HG03342 (cell line): ENCODE data around the gene RASGEF1C.

Experiments used
- ATAC-seq: cut with Tn5 transposase; IDR thresholded peaks from one replicate; pipeline ENCODE4 v1.9.1; 2021; ENCODE audit warnings: mild to moderate bottlenecking, moderate library complexity; ENCODE audit not compliant: unreplicated experiment

RASGEF1C gene

DNA sequence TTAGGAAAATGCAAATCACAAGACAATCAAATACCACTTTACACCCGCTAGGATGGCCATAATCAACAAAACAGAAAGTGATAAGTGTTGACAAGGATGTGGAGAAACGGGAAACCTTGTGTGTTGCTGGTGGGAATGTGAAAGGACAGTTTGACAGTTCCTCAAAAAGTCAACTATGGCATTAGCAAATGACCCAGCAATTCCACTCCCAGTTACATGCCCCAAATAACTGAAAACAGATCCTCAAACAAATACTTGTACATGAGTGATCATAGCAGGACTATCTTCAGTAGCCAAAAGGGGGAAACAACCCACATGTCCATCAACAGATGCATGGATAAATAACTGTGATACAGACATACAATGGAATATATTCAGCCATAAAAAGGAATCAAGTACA is 21.2 kb downstream of the RASGEF1C start:
- ATAC-seq = no peak

DNA sequence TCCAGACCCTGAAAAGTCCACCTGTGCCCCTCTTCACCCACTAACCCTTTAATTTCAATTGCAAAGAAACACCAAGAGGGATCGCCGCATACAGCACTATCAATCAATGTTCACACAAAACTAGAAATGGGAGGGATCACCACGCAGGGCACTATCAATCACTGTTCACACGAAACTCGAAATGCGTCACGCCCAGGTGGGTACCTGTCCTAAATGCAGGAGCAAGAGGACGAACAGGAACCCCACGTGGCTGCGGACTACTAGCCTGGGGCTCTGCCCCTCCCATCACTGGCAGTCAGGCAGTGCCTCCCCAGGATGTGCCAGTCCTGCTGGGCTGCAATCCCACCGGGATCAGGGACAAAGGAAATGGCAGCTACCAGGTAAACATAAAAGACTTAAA is 28.2 kb downstream of the RASGEF1C start:
- no peak for ATAC-seq

- ATAC-seq = no peak
These were observed 28.6 kb downstream of the RASGEF1C start for GRCh38 chr5:180180421-180180820.

DNA sequence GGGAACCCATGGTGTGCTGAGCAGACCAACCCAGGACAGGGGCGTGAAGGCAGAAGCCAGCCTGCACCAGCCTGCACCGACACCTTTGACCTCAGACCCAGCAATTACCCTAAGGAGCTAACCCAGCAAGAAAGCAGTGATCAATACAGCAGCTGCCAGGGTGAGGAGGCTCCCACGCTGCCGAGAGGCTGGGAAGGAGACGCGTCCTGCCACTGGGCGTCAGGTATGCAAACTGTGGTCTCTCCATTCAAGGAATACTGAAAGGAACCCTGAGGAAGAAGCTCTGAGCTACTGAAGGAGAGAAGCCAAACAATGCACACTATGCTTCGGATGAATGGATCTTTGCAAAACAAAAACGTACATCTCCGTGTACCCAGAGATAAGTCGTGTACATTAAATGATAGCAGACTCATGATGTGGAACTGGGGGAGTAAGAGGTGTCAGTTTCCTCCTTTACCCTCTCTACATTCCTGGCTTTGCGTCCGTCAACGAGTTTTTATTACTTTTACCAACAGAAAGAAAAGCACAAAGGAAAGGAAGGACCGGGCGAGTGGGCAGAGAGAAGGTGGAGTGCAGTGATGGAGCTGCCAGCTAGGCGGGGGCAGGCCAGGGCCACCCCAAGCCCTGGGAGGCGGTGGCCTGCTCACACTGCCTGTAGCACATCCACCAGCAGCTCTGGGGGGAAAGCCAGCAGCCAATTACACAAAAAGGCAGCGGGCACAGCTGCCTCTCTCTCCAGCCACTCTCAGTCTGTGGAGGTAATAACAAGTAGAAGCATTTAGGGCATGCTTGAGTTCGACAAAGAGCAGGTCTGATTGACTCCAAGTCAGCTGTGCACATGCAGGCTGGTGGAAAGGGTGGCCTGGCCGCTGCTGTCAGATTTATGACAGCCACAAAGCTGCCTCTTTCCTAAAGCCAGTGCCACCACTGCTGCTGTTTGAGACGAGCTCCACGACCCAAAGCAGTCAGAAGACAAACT is 29.3 kb downstream of the RASGEF1C start:
- no peak for ATAC-seq

DNA sequence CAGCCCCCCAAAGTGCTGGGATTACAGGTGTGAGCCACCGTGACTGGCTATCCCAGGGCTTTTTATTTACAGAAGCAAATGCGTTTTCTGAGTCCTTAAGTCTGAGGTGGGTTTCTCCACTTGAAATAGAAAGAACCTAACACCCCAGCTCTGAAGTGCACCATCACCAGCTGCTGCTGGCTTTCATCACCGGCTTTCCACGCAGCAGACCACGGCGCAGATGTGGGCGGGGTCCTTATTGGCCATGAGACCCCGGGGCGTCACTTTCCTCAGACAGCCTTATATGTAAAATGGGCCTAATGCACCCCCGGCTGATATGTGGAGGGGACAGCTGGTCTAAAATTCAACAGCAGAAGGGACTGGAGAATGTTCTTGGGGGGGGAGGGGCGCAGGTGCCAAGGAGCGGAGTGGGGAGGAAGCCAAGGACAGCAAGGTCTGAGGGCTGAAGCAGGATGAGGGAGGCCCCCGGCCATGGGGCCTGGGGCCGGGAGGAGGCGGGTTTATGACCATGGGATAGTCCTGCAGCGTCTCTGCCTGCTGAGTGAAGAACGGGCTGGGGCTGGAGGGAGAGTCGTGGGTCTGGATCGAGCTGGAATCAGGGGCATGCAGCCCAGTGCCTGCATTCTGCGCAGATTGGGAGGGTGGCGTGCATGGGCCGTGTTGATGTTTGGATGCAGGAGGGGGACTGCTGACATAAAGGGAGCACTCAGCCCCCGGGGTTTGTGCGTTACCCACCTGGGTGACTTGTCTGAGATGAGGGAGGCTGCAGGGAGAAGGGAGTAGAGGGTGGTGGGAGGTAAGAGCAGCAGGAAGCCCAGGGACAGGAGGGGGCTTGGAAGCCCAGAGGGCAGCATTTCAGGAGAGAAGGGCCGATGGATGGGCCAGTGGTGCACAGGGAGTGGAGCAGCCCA is 30.2 kb downstream of the RASGEF1C start:
- ATAC-seq = no peak

DNA sequence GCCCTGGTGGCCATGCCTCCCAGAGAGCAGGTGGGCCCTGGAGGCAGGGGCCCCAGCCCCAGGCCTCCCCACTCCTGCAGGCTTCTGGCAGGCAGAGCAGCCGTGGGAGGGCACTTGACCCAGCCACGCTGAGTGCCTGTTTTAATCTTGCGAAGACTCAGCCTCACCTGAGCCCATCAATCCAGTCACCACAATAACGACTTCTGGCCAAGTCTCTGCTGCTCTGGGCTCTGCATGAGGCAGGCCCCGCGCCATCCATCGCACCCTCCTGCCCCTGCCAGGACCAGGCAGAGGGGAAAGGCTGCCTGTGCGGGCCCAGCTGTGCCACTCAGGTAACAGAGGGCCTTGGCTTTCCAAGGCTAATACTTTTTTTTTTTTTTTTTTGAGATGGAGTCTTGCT is 32.8 kb downstream of the RASGEF1C start:
- ATAC-seq = no peak

DNA sequence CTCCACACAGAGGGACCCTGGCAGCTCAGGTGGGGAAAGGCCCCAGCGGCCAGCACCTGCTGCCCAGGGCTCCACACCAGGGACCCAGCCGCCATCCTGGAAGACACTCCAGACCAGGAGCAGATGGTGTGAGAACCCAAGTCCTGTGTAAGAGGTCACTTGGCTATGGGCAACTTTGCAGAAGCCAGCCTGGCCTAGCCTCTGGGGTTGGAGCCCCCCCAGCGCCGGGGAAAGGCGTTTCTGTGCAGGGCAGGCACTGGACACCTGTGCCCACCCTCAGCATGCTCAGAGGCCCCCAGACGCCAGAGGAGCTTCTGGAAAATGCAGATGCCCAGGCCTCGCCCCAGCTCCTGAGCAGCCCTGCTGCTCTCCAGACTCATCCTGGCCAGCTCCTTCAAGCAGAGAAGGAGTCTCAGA is 34.0 kb downstream of the RASGEF1C start:
- no peak for ATAC-seq

DNA sequence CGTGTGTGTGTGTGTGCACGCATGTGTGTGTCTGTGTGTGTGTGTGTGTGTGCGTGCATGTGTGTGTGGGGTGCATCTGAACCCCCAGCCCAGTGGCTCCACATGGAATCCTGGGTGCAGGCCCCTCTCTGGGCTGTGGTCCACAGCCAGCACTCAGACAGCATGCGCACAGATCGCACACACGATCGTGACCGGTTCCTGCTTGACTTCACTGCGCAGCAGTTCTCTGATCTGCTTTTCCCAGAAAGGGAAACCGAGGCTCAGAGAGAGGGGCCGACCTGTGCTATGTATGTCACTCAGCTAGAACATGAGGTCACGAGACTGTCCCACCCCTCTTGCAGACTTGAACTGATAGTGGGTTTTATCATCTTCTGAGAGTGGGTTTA is 34.4 kb downstream of the RASGEF1C start:
- no peak for ATAC-seq

GRCh38 chr5:180173875-180174586 is 35.0 kb downstream of the RASGEF1C start:
- no peak for ATAC-seq

- no peak for ATAC-seq
These were observed 35.8 kb downstream of the RASGEF1C start for GRCh38 chr5:180173198-180173544.

DNA sequence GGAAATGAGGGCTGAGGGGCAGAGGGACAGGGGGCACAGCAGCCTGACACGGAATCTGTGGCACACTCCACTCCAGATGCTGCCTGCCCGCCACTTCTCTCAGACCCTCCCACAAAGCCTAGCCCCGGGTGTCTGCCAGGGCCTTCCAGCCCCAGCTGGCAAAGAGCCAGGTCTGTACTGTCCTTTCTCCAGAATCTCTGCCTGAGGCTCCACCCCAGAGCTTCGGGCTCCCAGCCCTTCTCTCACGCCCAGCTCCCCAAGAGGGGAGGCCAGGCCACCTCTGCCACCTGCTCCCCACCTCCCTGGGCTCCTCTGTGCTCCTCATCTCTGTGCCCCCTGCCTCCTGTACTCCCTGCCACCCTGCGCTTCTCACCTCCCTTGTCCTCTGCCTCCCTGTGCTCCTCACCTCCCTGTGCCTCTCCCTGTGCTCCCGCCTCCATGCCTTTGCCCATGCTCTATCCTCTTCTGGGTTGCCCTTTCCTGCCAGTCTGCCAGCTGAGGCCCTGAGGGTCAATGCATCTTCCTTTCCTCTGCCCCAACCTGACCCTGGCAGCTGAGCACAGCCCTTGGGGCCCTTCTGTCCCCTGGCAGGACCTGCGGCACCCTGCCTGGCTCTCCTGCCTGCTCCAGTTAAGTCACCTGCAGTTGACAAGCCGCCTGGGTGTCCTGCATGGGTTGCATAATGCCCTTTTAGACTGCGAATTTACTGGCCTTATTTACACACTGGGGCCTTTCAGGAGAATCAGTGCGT is 36.4 kb downstream of the RASGEF1C start:
- ATAC-seq = no peak

DNA sequence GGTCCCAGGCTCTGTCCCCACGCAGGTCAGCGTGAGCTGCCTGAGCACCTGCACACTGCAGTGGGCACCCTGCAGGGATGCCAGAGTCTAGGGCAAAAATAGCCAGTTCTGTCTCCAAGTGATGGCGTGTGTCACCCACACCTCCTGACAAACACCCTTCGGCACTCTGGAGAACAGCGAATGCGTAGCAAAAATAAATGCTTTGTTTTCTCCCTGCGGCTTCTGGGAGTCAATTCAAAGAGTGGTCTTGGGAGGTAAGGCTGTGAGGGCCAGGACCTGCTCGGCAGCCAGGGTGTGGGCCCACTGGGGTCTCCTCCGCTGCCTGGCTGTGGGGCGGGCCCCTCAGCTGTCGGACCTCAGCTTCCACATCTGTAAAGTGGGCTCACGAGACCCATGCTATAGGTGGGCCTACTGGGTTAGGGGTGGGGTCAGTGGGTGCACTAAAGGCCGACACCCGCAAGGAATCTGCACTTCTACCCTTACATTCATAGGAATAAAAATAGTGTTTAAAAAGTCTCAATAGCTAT is 37.4 kb downstream of the RASGEF1C start:
- ATAC-seq = no peak

GRCh38 chr5:180170810-180171567 is 38.0 kb downstream of the RASGEF1C start:
- ATAC-seq = no peak

DNA sequence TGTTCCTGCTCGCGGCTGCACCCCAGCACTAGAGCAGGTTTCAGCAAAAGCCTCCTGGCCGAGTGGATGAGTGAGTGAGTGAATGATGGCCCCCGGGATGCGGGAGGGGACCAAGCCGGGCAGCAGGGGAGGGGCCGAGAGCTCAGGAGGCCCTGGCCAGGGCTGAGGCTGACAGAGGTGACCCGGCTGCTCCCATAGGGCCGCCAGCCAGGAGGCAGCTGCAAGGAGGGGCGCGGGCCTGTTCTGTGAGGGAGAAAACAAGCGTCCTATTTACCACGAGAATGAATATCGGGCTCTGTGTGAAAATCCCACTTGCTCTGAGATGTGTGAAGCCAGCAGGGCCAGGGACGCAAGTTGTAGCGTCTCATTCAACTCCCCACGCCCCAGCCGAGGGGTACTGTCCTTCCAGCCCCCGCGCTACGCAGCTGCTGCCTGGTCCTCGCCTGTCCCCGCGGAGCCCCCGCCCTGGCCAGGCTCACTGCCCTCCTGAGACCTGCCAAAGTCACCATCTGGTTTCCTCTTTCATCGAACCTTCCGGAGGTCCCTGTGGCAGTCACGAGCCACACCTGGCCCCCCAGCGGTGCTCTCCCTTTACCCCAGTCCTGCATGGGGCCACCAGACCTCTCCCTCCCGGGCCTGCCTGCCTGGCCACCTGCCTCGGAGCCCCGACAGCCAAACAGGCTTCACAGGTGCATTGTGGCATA is 38.8 kb downstream of the RASGEF1C start:
- ATAC-seq = no peak

- no peak for ATAC-seq
These were observed 39.5 kb downstream of the RASGEF1C start for GRCh38 chr5:180169248-180170105.

DNA sequence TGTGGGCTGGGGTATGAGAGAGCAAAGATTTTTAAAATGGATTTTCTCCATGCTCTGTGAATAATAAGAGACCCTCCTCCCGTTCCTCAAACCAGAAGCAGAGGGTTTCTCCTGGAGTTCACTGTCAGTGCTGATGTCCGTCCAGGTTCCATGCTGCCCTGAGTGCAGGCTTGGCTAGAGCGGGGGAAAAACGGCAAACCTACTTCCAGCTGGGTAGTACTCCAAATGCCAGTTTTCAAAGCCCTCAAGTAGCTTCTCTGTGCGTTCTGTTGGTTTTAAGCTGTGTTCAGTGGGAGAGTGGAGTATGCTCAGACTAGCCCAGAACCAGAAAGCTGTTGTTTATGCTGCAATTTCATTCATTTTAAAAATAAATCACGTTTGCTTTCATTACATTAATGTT is 40.3 kb downstream of the RASGEF1C start:
- no peak for ATAC-seq

DNA sequence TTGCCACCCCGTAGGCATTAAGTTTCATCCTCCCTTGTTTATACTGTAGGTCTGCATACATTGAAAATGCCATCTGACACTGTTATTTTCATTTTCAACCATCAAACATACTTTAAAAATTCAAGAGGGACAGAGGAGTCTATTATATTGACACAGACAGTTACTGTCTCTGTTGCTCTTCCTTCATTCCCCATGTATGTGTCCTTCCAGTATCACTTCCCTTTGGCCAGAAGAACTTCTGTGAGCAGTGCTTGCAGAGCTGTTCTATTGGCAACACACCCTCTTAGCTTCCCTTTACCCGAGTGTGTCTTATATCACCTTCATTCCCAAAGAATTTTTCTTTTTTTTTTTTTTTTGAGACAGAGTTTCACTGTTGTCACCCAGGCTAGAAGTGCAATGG is 42.8 kb downstream of the RASGEF1C start:
- ATAC-seq = no peak

DNA sequence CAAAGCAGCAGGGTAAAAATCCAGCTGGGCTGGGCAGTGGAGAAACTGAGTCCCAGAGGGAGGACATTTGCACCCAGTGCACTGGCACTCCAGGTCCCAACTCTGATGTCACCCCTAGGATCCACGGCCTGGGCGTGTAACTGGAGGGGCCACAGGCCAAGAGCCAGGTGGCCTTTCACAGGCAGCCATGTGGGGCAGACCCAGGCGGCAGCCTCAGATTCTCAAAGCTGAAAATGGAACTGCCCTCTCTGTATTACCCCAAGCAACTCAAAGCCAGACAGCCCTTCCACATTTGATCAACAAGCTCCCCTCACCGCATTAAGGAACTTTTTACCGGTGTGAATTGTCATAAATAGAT is 46.7 kb downstream of the RASGEF1C start:
- ATAC-seq = no peak
